Endothelial cell of umbilical vein (primary cell): Measurements from ENCODE around the gene ADARB2. TPM values are rescaled to one million over a fixed set of nuclear protein-coding genes. Genes with fewer than 3 reads are reported as not detected.
"Not testable (repeated sequence)": the region's sequence is repeated elsewhere in the genome, so short reads cannot be mapped to it uniquely, and the experiment has no call there.

Experiments used
- BruUV-seq: library from RNA; stranded (reverse); fragments of 400-500 nt; replicated peaks from 2 replicates; lab custom pipeline; 2021; lab: Mats Ljungman, UMichigan
- CTCF ChIA-PET: fragments of 300-600, 350-600 bp; sonication (Branson Sonifier 250); formaldehyde crosslinking; loops from one replicate; lab custom pipeline; 2021; ENCODE audit warnings: antibody characterized with exemption, inconsistent platforms; lab: Charles Lee
- POLR2A ChIA-PET: fragments of 300-600, 350-600 bp; sonication (Branson Sonifier 250); formaldehyde crosslinking; loops from one replicate; lab custom pipeline; 2021; ENCODE audit warnings: antibody characterized with exemption, inconsistent platforms; lab: Charles Lee
- DNase-seq: peaks from one replicate; pipeline ENCODE4 v3.0.0-alpha.2; 2011; ENCODE audit warnings: low read depth, low spot score
- FAIRE-seq: peaks from 2 replicates; lab custom pipeline; 2011; peaks lifted over from hg19 to GRCh38; lab: Jason Lieb, UNC
- H2AFZ ChIP-seq: 2 replicates; pipeline ENCODE4 v1.6.0; 2012; ENCODE audit warnings: low read depth, low read length, control low read depth, inconsistent platforms
- H3K27ac ChIP-seq: 2 replicates; pipeline ENCODE4 v1.5.1; 2011; ENCODE audit warnings: low read depth, mild to moderate bottlenecking, control low read depth, low read length, moderate library complexity; ENCODE audit not compliant: insufficient read depth
- H3K27me3 ChIP-seq, 2 experiments: 2 replicates each; pipeline versions ENCODE4 v1.6.0 to v1.6.1; 2011; ENCODE audit warnings: low read length in 2 of 2, mixed read lengths in 1 of 2; ENCODE audit not compliant: control insufficient read depth in 2 of 2, insufficient read depth in 2 of 2
- H3K36me3 ChIP-seq, 2 experiments: 2 replicates in 1 of 2; 3 replicates in 1 of 2; pipeline ENCODE4 v1.5.1; 2011; ENCODE audit warnings: low read length in 2 of 2, mild to moderate bottlenecking in 1 of 2, moderate library complexity in 1 of 2; ENCODE audit not compliant: control insufficient read depth in 2 of 2, insufficient read depth in 2 of 2; ENCODE audit errors: extremely low read depth in 1 of 2
- H3K4me1 ChIP-seq: 3 replicates; pipeline ENCODE4 v1.5.1; 2011; ENCODE audit warnings: mild to moderate bottlenecking, low read length; ENCODE audit not compliant: control insufficient read depth, insufficient read depth; ENCODE audit errors: extremely low read depth
- H3K4me2 ChIP-seq: 2 replicates; pipeline ENCODE4 v1.6.1; 2011; ENCODE audit warnings: low read length, control low read depth, mixed read lengths; ENCODE audit not compliant: insufficient read depth
- H3K4me3 ChIP-seq, 3 experiments: fragments of 200-600 bp in 1 of 3; sonication (generic), shearing (Covaris generic) in 1 of 3; replicated peaks in 1 of 3; 2 replicates each; pipeline ENCODE4 v1.5.1; 2011 to 2016; ENCODE audit warnings: control low read depth in 3 of 3, low read length in 3 of 3, mild to moderate bottlenecking in 2 of 3, inconsistent platforms in 1 of 3, low read depth in 1 of 3, moderate library complexity in 1 of 3; ENCODE audit not compliant: insufficient read depth in 1 of 3
- H3K79me2 ChIP-seq: 2 replicates; pipeline ENCODE4 v1.6.0; 2012; ENCODE audit warnings: low read length, inconsistent platforms; ENCODE audit not compliant: control insufficient read depth, insufficient read depth
- H3K9ac ChIP-seq: replicated peaks from 2 replicates; pipeline ENCODE3; 2011; ENCODE audit warnings: low read length, control low read depth; ENCODE audit not compliant: insufficient read depth; ENCODE audit errors: extremely low read depth
- H3K9me1 ChIP-seq: replicated peaks from 3 replicates; pipeline ENCODE4 v1.6.0; 2011; ENCODE audit warnings: mild to moderate bottlenecking, low read length; ENCODE audit not compliant: control insufficient read depth, insufficient read depth; ENCODE audit errors: extremely low read depth
- H3K9me3 ChIP-seq: replicated peaks from 2 replicates; pipeline ENCODE4 v1.5.1; 2012; ENCODE audit warnings: low read length, inconsistent platforms; ENCODE audit not compliant: control insufficient read depth, insufficient read depth
- H4K20me1 ChIP-seq: replicated peaks from 2 replicates; pipeline ENCODE3; 2011; ENCODE audit warnings: mild to moderate bottlenecking, low read length; ENCODE audit not compliant: control insufficient read depth, insufficient read depth; ENCODE audit errors: extremely low read depth
- EZH2 ChIP-seq: IDR thresholded peaks from 2 replicates; pipeline ENCODE4 v1.6.1; 2012; ENCODE audit warnings: borderline replicate concordance, low read depth, mild to moderate bottlenecking, moderate library complexity, low read length, inconsistent platforms; ENCODE audit not compliant: severe bottlenecking
- FOS ChIP-seq: IDR thresholded peaks from 2 replicates; pipeline ENCODE4 v1.6.1; 2011; ENCODE audit warnings: mild to moderate bottlenecking, low read length, moderate library complexity, borderline replicate concordance; ENCODE audit not compliant: insufficient read depth
- GATA2 ChIP-seq: IDR thresholded peaks from 2 replicates; pipeline ENCODE4 v1.7.0; 2011; ENCODE audit warnings: low read depth, mild to moderate bottlenecking, moderate library complexity, mixed read lengths, low read length; ENCODE audit not compliant: insufficient read length, insufficient read depth
- JUN ChIP-seq: IDR thresholded peaks from 2 replicates; pipeline ENCODE4 v1.6.1; 2011; ENCODE audit warnings: borderline replicate concordance, low read depth; ENCODE audit not compliant: insufficient read length, insufficient read depth
- MYC ChIP-seq: IDR thresholded peaks from one replicate; pipeline ENCODE4 v1.6.1; 2011; ENCODE audit warnings: mild to moderate bottlenecking, low read depth, low read length
- POLR2A ChIP-seq: IDR thresholded peaks from 2 replicates; pipeline ENCODE4 v1.6.1; 2012; ENCODE audit warnings: low read depth, mild to moderate bottlenecking, control low read depth, low read length
- POLR2AphosphoS5 ChIP-seq: IDR thresholded peaks from 2 replicates; pipeline ENCODE4 v1.6.1; 2012; ENCODE audit warnings: low read depth, mild to moderate bottlenecking, control low read depth, low read length, moderate library complexity; ENCODE audit not compliant: insufficient read depth
- dilution Hi-C: fragments of 300-500 bp; cut with MboI; formaldehyde crosslinking; loops from one replicate; pipeline ENCODE4 v1.15.0; 2019; ENCODE audit warnings: low sequenced_read_pairs; ENCODE audit not compliant: extremely low pct_ligation_motif_present
- intact Hi-C: fragments of 100-400 bp; cut with micrococcal nuclease; formaldehyde crosslinking; loops from one replicate; pipeline ENCODE4 v1.10.0; 2022
- polyA plus RNA-seq, 4 experiments: library from polyadenylated mRNA; depleted of rRNA in 3 of 4; stranded (reverse) in 3 of 4; unstranded in 1 of 4; fragments of >200 nt; gene quantifications; 2 replicates each; pipeline versions ENCODE4 v1.2.1 to v1.2.3, GENCODE V29; 2011 to 2012; ENCODE audit warnings: missing spikeins in 1 of 4
- total RNA-seq: library from RNA; stranded (reverse); gene quantifications from 2 replicates; pipeline ENCODE4 v1.2.3, GENCODE V29; 2021
- TF ChIP-seq, protein P1 (sequence below), 2 donors: IDR thresholded peaks; 1 replicate in 1 of 2; 2 replicates in 1 of 2; pipeline ENCODE4 v1.5.1; 2011; ENCODE audit warnings: low read length in 2 of 2, mild to moderate bottlenecking in 2 of 2, moderate library complexity in 2 of 2, control low read depth in 1 of 2, inconsistent platforms in 1 of 2, low read depth in 1 of 2; ENCODE audit not compliant: insufficient read depth in 1 of 2; ENCODE audit errors: extremely low read depth in 1 of 2
- TF ChIP-seq, protein P2 (sequence below): IDR thresholded peaks from 2 replicates; pipeline ENCODE4 v1.6.1; 2011; ENCODE audit not compliant: insufficient read depth, insufficient read length

ADARB2 gene
- total and polyA plus RNA-seq, 2 donors (not counting 3 experiments of a cell fraction or from before 2014, with no cell fraction given): not detected

DNA sequence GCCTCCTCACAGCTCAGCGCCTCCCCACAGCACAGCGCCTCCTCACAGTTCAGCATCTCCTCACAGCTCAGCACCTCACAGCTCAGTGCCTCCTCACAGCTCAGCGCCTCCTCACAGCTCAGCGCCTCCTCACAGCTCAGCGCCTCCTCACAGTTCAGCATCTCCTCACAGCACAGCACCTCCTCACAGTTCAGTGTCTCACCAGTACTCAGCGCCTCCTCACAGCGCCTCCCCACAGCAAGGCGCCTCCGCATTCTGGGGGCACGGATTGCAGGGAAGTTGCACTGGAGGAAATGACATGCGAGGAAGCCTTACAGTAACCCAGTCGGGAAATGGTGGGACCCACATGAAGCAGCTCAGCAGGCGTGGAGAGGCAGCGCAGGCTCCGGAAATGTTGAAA lies 409.6 kb downstream of the ADARB2 start:
- no peak for FAIRE-seq
- Histone ChIP-seq H3K79me2 (no peaks in the 10 kb centered on the region), H3K9me1 (no peaks in the 10 kb centered on the region), H3K4me3 (no peak overlapping the region), H4K20me1 (no peaks in the 10 kb centered on the region), H3K9ac (no peak overlapping the region), H3K4me1 (no peaks in the 10 kb centered on the region), H3K36me3 (no peaks in the 10 kb centered on the region), H3K27ac (no peak overlapping the region), H3K27me3 (no peaks in the 10 kb centered on the region), H3K9me3 (no peaks in the 10 kb centered on the region), H3K4me2 (no peak overlapping the region), H2AFZ (no peak overlapping the region)
- ChIA-PET CTCF (no interaction called here), POLR2A (no interaction called here)
- dilution Hi-C loops: no loop called here
- DNase-seq: no peak
- TF ChIP-seq, protein P1, sequence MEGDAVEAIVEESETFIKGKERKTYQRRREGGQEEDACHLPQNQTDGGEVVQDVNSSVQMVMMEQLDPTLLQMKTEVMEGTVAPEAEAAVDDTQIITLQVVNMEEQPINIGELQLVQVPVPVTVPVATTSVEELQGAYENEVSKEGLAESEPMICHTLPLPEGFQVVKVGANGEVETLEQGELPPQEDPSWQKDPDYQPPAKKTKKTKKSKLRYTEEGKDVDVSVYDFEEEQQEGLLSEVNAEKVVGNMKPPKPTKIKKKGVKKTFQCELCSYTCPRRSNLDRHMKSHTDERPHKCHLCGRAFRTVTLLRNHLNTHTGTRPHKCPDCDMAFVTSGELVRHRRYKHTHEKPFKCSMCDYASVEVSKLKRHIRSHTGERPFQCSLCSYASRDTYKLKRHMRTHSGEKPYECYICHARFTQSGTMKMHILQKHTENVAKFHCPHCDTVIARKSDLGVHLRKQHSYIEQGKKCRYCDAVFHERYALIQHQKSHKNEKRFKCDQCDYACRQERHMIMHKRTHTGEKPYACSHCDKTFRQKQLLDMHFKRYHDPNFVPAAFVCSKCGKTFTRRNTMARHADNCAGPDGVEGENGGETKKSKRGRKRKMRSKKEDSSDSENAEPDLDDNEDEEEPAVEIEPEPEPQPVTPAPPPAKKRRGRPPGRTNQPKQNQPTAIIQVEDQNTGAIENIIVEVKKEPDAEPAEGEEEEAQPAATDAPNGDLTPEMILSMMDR (IDR thresholded peaks at IDR 0.05; ENCODE audit: extremely low read depth in 1 of 2, insufficient read depth in 1 of 2, low read depth in 1 of 2, low read length in 2 of 2): no peak
- TF ChIP-seq POLR2AphosphoS5 (no peak), MYC (no peak), EZH2 (no peak), JUN (no peak), FOS (no peak), POLR2A (no peak), GATA2 (no peak)
- TF ChIP-seq, protein P2, sequence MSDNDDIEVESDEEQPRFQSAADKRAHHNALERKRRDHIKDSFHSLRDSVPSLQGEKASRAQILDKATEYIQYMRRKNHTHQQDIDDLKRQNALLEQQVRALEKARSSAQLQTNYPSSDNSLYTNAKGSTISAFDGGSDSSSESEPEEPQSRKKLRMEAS: no peak
- intact Hi-C loops: no loop called here
- BruUV-seq: no TSS peak

DNA sequence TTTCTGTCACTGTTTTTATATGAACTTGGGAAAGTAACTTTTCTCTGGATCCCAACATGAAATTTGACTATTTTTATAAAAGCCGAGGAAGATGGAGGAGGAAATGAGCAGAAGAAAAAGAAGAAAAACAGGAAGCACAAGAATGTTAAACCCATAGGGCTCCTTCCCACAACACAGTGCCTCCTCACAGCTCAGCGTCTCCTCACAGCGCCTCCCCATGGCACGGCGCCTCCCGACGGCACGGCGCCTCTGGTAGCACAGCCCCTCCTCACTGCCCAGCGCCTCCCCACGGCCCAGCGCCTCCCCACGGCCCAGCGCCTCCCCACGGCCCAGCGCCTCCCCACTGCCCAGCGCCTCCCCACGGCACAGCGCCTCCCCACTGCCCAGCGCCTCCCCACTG lies 410.8 kb downstream of the ADARB2 start:
- H3K4me3 ChIP-seq, H2AFZ ChIP-seq, H3K36me3 ChIP-seq, CTCF ChIA-PET, DNase-seq, POLR2A ChIA-PET, H3K27me3 ChIP-seq, H3K9me1 ChIP-seq, H3K4me2 ChIP-seq, H3K79me2 ChIP-seq, H4K20me1 ChIP-seq, H3K27ac ChIP-seq, H3K9ac ChIP-seq, FAIRE-seq, H3K4me1 ChIP-seq, BruUV-seq, H3K9me3 ChIP-seq, dilution Hi-C loops, intact Hi-C loops: not testable (repeated sequence)
